GM12865 (cell line): Measurements from ENCODE around the gene NSUN4.

Experiments used
- DNase-seq: peaks from one replicate; pipeline ENCODE4 v3.0.0; 2010; ENCODE audit warnings: low read depth
- H3K4me3 ChIP-seq: 2 replicates; pipeline ENCODE4 v1.5.1; 2011; ENCODE audit warnings: mild to moderate bottlenecking, low read depth, low read length, control low read depth
- TF ChIP-seq, protein P1 (sequence below): IDR thresholded peaks from 2 replicates; pipeline ENCODE4 v1.5.1; 2011; ENCODE audit warnings: low read length, control low read depth, low read depth, inconsistent platforms; ENCODE audit not compliant: insufficient read depth; ENCODE audit errors: missing control alignments

NSUN4 gene

DNA sequence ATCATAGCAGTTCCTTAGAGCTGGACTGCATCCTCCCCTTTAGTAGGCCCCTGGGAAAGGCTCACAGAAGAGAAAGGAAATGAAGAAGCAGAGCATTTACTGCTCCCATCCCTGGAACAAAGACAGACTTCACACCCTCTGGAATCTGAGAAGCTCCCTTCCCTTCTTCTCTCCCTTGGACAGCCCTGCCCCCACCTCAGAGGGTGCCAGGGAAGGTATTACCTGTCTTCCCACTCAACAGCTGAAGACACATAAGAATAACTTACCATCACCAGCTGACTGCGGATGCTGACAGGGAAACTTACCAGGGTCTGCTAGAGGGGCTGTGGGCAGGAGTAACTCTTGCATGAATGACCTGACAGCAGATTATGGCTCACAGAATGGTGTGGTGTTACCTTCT lies 39.4 kb downstream of the NSUN4 start:
- no peak for DNase-seq
- H3K4me3 ChIP-seq: no peak overlapping the region
- TF ChIP-seq, protein P1, sequence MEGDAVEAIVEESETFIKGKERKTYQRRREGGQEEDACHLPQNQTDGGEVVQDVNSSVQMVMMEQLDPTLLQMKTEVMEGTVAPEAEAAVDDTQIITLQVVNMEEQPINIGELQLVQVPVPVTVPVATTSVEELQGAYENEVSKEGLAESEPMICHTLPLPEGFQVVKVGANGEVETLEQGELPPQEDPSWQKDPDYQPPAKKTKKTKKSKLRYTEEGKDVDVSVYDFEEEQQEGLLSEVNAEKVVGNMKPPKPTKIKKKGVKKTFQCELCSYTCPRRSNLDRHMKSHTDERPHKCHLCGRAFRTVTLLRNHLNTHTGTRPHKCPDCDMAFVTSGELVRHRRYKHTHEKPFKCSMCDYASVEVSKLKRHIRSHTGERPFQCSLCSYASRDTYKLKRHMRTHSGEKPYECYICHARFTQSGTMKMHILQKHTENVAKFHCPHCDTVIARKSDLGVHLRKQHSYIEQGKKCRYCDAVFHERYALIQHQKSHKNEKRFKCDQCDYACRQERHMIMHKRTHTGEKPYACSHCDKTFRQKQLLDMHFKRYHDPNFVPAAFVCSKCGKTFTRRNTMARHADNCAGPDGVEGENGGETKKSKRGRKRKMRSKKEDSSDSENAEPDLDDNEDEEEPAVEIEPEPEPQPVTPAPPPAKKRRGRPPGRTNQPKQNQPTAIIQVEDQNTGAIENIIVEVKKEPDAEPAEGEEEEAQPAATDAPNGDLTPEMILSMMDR: no peak

DNA sequence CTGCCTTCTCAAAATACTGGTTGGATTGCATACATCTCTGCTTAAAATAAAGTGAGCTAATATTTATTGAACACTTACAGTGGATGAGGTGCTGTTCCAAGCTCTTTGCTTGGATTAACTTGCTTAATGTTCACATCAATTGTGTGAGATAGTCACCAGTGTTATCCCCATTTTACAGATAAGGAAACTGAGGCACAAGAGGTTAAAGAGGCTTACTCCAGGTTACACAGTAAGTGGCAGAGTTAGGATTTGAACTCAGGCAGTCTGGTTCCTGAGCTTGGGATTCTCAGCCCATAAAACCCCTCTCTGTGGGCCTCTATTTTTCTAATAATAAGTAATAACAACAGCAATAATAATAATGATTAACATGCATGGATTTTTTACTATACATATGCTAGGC lies 39.9 kb downstream of the NSUN4 start:
- TF ChIP-seq, protein P1: no peak
- no peak overlapping the region for H3K4me3 ChIP-seq
- no peak for DNase-seq

- no peak overlapping the region for H3K4me3 ChIP-seq
- no peak for DNase-seq
- TF ChIP-seq, protein P1: no peak
These were observed 52.9 kb downstream of the NSUN4 start for GRCh38 chr1:46393510-46393909.

GRCh38 chr1:46394108-46394871 lies 53.7 kb downstream of the NSUN4 start, which contains the start of gene FAAH:
Gene FAAH, plus strand, starts transcription at chr1:46394317. Its CDS starts 32 bp downstream, at chr1:46394349.
- DNase-seq: no peak

DNA sequence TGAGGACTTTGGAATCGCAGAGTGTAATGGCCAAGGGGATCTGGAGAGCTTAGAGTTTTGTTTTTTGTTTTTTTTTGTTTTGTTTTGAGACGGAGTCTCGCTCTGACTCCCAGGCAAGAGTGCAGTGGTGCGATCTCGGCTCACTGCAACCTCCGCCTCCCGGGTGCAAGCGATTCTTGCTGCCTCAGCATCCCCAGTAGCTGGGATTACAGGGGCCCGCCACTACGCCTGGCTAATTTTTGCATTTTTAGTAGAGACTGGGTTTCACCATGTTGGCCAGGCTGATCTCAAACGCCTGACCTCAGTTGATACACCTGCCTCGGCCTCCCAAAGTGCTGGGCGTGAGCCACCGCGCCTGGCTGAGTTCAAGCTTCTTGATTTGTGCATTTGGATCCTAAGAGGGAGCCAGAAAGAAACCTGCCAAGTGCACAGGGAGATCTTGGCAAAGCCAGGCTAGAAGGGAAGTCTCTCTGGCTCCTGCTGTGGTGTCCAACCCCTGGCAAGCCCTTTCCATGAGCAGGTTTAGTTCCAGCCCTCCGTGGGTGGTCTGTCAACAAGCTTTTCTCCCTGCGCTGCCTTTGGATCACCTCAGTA lies 54.4 kb downstream of the NSUN4 start:
- TF ChIP-seq, protein P1: no peak
- H3K4me3 ChIP-seq: no peak overlapping the region
- no peak for DNase-seq

More at GRCh38 chr1:46394108-46394871, 53.7 kb downstream of the NSUN4 start, which contains the start of gene FAAH:
- no peak within 1 kb of the TSS for H3K4me3 ChIP-seq
- TF ChIP-seq, protein P1: no peak

DNA sequence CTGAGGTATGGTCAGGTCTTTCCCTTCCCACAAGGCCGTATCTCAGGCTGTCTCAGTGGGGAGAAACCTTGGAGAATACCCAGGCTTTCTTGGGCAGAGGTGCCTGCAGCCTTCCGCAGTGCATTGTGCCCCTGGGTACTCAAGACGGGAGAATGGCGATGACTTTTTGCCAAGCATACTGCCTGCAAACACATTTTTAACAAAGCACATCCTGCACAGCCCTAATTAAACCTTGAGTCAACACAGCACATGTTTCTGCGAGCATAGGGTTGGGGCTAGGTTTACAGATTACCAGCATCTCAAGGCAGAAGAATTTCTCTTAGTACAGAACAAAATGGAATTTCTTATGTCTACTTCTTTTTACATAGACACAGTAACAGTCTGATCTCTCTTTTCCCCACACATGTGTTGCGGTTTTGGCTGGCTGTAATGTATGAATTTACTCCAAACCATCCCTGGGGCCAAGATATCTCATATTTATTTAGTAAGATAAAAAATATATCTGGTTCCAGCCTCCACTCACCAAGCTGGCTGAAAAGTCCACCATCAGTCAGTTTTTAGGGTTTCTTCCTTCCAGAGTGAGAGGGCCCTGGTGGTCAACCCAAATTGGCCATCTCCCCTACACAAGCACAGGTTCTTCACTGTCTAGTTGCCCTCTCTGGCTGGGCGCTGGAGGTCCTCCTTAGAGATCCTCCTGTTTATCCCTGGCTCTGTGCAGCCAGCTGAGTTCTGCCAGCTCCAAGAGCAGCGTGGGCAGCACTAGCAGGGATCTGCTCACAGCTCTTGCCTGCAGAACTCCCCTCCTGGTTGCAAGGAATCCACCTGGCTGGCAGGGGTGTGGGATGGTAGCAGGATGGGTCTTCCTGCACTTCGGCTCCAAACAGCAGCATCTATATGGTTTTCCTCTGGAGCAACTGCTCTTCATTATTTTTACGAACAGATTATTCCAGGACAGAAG lies 56.1 kb downstream of the NSUN4 start:
- TF ChIP-seq, protein P1: no peak
- no peak overlapping the region for H3K4me3 ChIP-seq
- no peak for DNase-seq
